ENCODE data around the gene BORCS8.

DNA sequence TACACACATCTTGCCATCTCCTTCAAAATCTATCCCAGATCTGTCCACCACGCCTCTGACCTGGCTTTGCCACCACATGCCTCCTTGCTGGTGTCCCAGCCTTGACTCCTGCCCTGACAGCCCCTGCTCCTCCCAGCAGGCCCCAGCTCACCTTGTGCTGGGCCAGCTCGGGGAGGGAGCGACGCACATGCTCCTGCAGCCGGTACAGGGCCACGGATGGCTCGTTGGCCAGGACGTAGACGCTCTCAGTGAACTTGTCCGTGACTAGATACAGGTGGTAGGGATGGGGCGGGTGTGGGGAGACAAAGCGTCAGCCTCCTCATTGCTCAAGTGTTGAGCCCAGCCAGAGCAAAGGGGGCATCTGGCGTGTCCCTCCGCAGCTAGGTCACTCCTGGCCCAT, 5.2 kb downstream of the BORCS8 start:
- TF ChIP-seq, protein P1, sequence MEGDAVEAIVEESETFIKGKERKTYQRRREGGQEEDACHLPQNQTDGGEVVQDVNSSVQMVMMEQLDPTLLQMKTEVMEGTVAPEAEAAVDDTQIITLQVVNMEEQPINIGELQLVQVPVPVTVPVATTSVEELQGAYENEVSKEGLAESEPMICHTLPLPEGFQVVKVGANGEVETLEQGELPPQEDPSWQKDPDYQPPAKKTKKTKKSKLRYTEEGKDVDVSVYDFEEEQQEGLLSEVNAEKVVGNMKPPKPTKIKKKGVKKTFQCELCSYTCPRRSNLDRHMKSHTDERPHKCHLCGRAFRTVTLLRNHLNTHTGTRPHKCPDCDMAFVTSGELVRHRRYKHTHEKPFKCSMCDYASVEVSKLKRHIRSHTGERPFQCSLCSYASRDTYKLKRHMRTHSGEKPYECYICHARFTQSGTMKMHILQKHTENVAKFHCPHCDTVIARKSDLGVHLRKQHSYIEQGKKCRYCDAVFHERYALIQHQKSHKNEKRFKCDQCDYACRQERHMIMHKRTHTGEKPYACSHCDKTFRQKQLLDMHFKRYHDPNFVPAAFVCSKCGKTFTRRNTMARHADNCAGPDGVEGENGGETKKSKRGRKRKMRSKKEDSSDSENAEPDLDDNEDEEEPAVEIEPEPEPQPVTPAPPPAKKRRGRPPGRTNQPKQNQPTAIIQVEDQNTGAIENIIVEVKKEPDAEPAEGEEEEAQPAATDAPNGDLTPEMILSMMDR (IDR thresholded peaks at IDR 0.05) = no peak
- no peak for TF ChIP-seq POLR2A (IDR thresholded peaks at IDR 0.05)
